Large intestine (tissue), 3 donors: ENCODE results near the gene ZCCHC10. TPM values are rescaled to one million over a fixed set of nuclear protein-coding genes. Genes with fewer than 3 reads are reported as not detected.
"Not testable (repeated sequence)": the region's sequence is repeated elsewhere in the genome, so short reads cannot be mapped to it uniquely, and the experiment has no call there.

Source experiments
- DNase-seq, 2 donors: peaks; one replicate each; pipeline versions ENCODE4 v3.0.0 to v3.0.0-alpha.2; 2013
- H3K27ac ChIP-seq: one replicate; pipeline ENCODE4 v1.5.1; 2013; ENCODE audit warnings: low read length
- H3K27me3 ChIP-seq: 2 replicates; pipeline ENCODE4 v1.6.1; 2013; ENCODE audit warnings: low read length; ENCODE audit not compliant: control insufficient read depth, insufficient read depth
- H3K36me3 ChIP-seq: 2 replicates; pipeline ENCODE4 v1.6.1; 2013; ENCODE audit warnings: low read length; ENCODE audit not compliant: control insufficient read depth, insufficient read depth
- H3K4me1 ChIP-seq: one replicate; pipeline ENCODE4 v1.6.1; 2013; ENCODE audit warnings: low read length; ENCODE audit not compliant: control insufficient read depth, insufficient read depth
- H3K4me3 ChIP-seq: one replicate; pipeline ENCODE4 v1.5.1; 2013; ENCODE audit warnings: low read length
- H3K9me3 ChIP-seq: one replicate; pipeline ENCODE4 v1.6.1; 2013; ENCODE audit warnings: mild to moderate bottlenecking, low read depth, low read length, moderate library complexity; ENCODE audit not compliant: control insufficient read depth
- WGBS: methylation state at CpG from one replicate; pipeline ENCODE4 v1.1.5; 2013; ENCODE audit warnings: low lambda C conversion rate; ENCODE audit not compliant: insufficient coverage; 5-methylcytosine and 5-hydroxymethylcytosine counted together
- polyA plus RNA-seq: library from polyadenylated mRNA; unstranded; fragments of 120-200 nt; gene quantifications from one replicate; pipeline ENCODE4 v1.2.1, GENCODE V29; 2013

The ZCCHC10 gene
- polyA plus RNA-seq, 1 donor = 25.3 TPM

DNA sequence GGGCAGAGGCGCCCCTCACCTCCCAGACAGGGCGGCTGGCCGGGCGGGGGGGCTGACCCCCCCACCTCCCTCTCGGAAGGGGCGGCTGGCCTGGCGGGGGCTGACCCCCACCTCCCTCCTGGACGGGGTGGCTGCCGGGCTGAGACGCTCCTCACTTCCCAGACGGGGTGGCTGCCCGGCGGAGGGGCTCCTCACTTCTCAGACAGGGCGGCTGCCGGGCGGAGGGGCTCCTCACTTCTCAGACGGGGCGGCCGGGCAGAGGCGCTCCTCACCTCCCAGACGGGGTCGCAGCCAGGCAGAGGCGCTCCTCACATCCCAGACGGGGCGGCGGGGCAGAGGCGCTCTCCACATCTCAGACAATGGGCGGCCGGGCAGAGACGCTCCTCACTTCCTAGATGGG is 43.4 kb downstream of the ZCCHC10 start:
- not testable (repeated sequence) for H3K9me3 ChIP-seq, H3K4me3 ChIP-seq, H3K27me3 ChIP-seq, DNase-seq, H3K4me1 ChIP-seq, H3K27ac ChIP-seq, H3K36me3 ChIP-seq
- no CpG with 5 or more reads among the region's 30 CpGs for WGBS

DNA sequence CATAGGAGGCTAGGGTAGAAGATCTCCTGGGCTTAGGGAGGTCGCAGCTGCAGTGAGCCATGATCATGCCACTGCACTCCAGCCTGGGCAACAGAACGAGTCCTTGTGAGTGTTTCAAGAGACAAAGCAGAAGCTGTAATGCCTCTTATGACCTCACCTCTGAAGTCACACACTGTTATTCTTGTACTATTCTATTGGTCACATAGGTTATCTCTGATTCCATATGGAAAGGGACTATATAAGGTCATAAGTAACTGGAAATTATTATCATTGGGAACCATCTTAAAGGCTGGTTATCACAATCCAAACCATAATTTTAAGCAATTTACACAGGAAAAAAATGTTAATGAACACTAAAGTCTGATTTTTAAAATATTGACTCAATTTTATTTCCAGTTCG is 45.1 kb downstream of the ZCCHC10 start:
- Histone ChIP-seq H3K4me1 (no peaks in the 10 kb centered on the region), H3K27ac (no peak overlapping the region), H3K4me3 (no peak overlapping the region), H3K36me3 (no peaks in the 10 kb centered on the region), H3K27me3 (no peaks in the 10 kb centered on the region), H3K9me3 (no peaks in the 10 kb centered on the region)
- DNase-seq = no peak
- WGBS = 83% methylated on average over 1 of the region's 3 CpGs

DNA sequence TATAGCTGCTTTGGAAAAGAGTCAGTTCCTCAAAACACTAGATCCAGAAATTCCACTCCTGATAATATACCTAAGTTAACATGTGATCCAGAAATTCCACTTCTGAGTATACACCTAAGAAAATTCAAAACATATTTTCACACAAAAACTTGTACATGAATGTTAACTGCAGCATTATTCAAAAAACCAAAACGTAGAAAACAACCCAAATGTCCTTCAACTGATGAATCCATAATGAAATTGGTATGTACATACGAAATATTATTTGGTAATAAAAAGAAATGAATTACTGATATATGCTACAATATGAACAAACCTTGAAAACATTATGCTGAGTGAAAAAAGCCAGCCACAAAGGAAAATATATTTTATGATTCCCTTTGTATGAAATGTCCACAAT is 46.4 kb downstream of the ZCCHC10 start:
- Histone ChIP-seq H3K9me3 (no peaks in the 10 kb centered on the region), H3K4me1 (no peaks in the 10 kb centered on the region), H3K4me3 (no peak overlapping the region), H3K27ac (no peak overlapping the region), H3K36me3 (no peaks in the 10 kb centered on the region), H3K27me3 (no peaks in the 10 kb centered on the region)
- WGBS = 80% methylated on average over 2 of the region's 2 CpGs
- DNase-seq = no peak

DNA sequence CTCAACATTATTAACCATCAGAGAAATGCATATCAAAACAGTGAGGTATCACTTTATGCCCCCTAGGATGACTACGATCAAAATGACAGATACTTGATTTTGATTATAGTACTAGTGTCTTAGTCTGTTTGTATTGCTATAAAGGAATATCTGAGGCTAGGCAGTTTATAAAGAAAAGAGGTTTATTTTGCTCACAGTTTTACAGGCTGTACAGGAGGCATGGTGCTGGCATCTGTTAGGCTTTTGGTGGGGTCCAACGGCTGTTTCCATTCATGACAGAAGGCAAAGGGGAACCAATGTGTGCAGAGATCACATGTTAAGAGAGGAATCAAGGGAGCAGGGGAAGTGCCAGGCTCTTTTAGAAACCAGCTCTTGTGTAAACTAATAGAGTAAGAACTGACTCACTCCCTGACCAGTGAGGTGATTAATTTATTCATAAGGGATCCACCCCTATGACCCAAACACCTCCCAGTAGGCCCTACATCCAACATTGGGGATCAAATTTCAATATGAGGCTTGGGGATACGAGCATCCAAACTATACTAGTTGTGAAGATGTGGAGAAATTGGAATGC is 46.9 kb downstream of the ZCCHC10 start:
- no peaks in the 10 kb centered on the region for H3K9me3 ChIP-seq
- H3K36me3 ChIP-seq = no peaks in the 10 kb centered on the region
- H3K27ac ChIP-seq = no peak overlapping the region
- no CpG with 5 or more reads among the region's 3 CpGs for WGBS
- no peak overlapping the region for H3K4me3 ChIP-seq
- no peaks in the 10 kb centered on the region for H3K27me3 ChIP-seq
- DNase-seq = no peak
- no peaks in the 10 kb centered on the region for H3K4me1 ChIP-seq

DNA sequence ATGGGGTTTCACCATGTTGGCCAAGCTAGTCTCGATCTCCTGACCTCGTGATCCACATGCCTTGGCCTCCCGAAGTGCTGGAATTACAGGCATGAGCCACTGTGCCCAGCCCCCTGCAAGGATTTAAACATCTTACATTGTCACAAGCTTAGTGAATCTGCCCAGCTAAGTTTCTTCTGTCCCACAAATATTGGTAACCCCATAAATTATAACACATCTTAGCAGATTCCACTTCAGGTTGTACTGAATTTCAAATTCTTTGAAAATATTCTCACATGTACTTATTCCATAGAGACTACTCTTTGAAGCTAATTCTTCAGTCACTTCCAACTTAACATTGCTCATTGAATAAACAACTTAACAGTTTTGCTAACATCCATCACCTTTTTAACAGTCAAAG is 49.5 kb downstream of the ZCCHC10 start:
- H3K9me3 ChIP-seq = no peaks in the 10 kb centered on the region
- no peak overlapping the region for H3K27ac ChIP-seq
- no peak overlapping the region for H3K4me3 ChIP-seq
- no peaks in the 10 kb centered on the region for H3K4me1 ChIP-seq
- no peak for DNase-seq
- WGBS = no CpG with 5 or more reads among the region's 3 CpGs
- no peaks in the 10 kb centered on the region for H3K36me3 ChIP-seq
- no peaks in the 10 kb centered on the region for H3K27me3 ChIP-seq

DNA sequence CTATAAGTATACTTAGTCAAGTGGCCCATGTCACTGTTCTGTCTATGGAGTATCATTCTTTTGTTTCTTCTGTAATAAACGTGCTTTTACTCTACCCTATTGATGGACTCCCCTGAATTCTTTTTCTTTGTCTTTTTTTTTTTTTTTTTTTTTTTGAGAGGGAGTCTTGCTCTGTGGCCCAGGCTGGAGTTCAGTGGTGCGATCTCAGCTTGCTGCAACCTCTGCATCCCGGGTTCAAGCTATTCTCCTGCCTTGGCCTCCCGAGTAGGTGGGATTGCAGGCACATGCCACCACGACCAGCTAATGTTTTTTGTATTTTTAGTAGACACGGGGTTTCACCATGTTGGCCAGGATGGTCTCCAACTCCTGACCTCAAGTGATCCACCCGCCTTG is 53.9 kb downstream of the ZCCHC10 start:
- no CpG with 5 or more reads among the region's 7 CpGs for WGBS
- not testable (repeated sequence) for H3K36me3 ChIP-seq, DNase-seq, H3K4me3 ChIP-seq, H3K27ac ChIP-seq, H3K4me1 ChIP-seq, H3K9me3 ChIP-seq, H3K27me3 ChIP-seq

DNA sequence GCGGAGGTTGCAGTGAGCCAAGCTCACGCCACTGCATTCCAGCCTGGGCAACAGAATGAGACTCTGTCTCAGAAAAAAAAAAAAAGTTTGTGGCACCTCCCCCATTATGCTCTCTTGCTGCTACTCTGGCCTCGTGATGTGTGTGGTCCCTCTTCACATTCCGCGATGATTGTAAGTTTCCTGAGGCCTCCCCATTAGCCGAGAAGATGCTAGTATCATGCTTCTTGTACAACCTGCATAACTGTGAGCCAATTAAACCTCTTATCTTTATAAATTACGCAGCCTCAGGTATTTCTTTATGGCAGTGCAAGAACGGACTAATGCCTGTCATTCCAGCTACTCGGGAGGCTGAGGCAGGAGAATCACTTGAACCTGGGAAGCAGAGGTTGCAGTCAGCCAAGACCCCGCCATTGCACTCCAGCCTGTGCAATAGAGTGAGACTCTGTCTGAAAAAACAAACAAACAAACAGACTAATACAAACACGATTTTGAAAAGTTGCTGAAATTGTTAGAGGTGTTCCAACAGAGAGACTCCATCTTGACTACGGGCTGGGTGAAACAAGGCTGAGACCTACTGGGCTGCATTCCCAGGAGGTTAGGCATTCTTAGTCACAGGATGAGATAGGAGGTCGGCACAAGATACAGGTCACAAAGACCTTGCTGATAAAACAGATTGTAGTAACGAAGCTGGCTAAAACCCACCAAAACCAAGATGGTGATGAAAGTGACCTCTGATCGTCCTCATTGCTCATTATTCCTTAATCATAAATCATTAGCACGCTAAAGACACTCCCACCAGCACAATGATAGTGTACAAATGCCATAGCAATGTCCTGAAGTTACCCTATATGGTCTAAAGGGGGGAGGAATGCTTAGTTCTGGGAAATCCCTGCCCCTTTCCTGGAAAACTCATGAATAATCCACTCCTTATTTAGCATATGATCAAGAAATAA is 54.6 kb downstream of the ZCCHC10 start:
- no peak overlapping the region for H3K27ac ChIP-seq
- WGBS = 50% methylated on average over 2 of the region's 16 CpGs
- DNase-seq = peak in 1 of 2 donors; percentile 31
- H3K9me3 ChIP-seq = no peaks in the 10 kb centered on the region
- no peaks in the 10 kb centered on the region for H3K4me1 ChIP-seq
- no peak overlapping the region for H3K4me3 ChIP-seq
- H3K36me3 ChIP-seq = no peaks in the 10 kb centered on the region
- H3K27me3 ChIP-seq = no peaks in the 10 kb centered on the region

DNA sequence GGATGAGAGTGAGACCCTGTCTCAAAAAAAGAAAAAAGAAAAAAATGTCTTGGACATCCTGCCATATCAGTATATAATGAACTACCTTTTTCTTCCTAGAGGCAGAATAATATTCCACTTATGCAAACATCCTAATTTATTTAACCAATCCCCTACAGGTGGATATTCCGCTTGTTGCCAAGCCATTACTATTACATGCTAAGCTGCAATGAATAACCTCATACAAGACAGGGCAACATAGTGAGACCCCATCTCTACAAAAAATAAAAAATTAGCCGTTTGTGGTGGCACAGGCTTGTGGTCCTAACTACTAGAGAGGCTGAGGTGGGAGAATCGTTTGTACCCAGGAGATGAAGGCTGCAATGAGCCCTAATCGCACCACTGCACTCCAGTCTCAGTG is 61.2 kb downstream of the ZCCHC10 start:
- Histone ChIP-seq H3K4me1 (peaks cover 5% of the 10 kb centered on the region), H3K36me3 (no peaks in the 10 kb centered on the region), H3K27ac (no peak overlapping the region), H3K4me3 (no peak overlapping the region), H3K9me3 (no peaks in the 10 kb centered on the region), H3K27me3 (no peaks in the 10 kb centered on the region)
- whole genome bisulfite sequencing = 100% methylated on average over 1 of the region's 4 CpGs
- DNase-seq = no peak

DNA sequence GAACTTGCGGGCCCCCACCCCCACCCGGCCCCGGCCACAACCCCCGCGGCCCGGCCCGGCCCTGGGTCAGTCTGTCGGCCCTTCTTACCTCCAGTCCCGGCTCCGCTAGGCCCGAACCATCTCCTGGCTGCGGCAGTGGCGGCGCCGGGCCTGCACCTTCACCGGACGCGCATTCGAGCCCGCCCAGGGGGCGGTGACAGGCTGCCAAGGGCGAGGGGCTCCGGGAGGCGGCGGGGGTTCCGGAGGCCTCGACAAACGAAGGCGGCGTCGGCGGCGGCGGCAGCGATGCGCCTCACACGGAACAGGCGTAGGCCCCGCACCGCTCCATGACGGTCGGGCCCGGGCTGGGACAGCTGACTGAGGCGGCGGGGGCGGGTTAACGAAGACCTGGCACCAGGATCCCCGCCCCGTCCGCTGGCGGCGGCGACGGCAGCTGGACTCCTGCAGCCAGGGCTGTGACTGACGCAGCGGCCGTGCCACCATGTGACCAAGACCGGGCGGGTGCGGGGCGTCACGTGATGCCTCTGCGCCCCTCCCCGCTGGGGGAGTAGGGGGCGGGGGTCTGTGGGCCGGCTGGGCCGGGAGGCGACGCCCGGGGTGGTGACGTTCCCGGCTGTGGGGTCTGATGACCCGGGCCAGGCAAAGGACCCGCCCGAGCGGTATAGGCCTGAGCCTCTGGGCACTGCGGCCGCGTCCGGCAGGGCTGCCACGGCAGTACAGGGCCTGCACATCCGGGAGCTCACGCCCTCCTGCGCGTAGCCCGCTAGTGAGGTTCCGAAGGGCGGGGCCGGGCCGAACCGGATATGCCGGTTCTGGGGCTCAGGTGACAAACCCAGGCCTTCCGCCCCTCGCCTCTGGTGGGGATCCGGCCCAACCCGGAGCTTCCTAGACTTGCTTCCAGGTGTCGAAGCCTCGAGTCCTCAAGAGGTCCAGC is 62.9 kb downstream of the ZCCHC10 start, which contains the start of gene AFF4:
AFF4 (minus strand) TSS at position 464 of the 934 bp plus-strand sequence. CDS start 26,445 bp downstream, outside the sequence.
- peak within 1 kb of the TSS; percentile 78 for H3K4me3 ChIP-seq
- no peaks in the 10 kb centered on the region for H3K36me3 ChIP-seq
- peaks cover 5% of the 10 kb centered on the region for H3K4me1 ChIP-seq
- WGBS = no CpG with 5 or more reads among the region's 98 CpGs
- peak; percentile 97 to 98 for DNase-seq
- H3K27ac ChIP-seq = peak within 1 kb of the TSS; percentile 92
- no peaks in the 10 kb centered on the region for H3K27me3 ChIP-seq
- no peaks in the 10 kb centered on the region for H3K9me3 ChIP-seq

DNA sequence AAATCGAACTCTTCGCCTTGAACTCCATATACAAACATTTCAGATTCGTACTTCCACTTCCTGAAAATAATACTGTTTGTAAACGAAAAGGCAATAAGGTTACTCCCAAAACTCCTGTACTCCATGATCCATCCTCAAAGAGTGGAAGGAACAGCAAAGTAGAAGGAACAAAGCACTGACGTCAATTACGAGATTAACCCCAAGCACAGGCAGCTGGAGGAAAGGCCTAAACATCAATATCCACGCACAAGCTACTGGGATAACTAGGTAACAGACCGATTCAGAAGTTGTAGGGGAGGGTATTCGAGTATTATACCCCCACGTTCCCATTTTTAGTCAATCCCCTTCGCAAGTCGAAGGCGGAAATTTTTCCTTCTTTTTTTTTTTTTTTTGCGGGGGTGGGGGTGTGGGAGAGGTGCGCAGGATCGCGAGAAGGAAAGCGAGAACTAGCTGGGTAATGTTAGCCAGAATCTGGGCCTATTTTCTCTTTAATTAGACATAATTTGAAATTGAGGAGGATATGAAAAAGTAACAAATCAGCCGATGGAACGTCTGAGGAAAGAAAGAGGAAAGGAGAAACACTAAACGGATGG is 63.8 kb downstream of the ZCCHC10 start:
- H3K4me3 ChIP-seq = peak overlapping the region; percentile 78
- no peaks in the 10 kb centered on the region for H3K36me3 ChIP-seq
- H3K9me3 ChIP-seq = no peaks in the 10 kb centered on the region
- H3K4me1 ChIP-seq = peaks cover 5% of the 10 kb centered on the region
- no peaks in the 10 kb centered on the region for H3K27me3 ChIP-seq
- WGBS = 0% methylated on average over 1 of the region's 21 CpGs
- peak; percentile 49 to 86 for DNase-seq
- H3K27ac ChIP-seq = peak overlapping the region; percentile 92
